Inflammatory macrophage (primary cell): Measurements from ENCODE around the gene TBX4.
"Not testable (repeated sequence)": the region's sequence is repeated elsewhere in the genome, so short reads cannot be mapped to it uniquely, and the experiment has no call there.

Source experiments
- DNase-seq, 2 donors: peaks; one replicate each; pipeline ENCODE4 v3.0.0-alpha.2; 2020 to 2022

Gene TBX4

GRCh38 chr17:61431594-61432311 is 20.5 kb upstream of the TBX4 start:
- DNase-seq: no peak

- no peak for DNase-seq
These were observed 15.9 kb upstream of the TBX4 start for GRCh38 chr17:61436273-61436672.

GRCh38 chr17:61436995-61437704 is 15.1 kb upstream of the TBX4 start:
- no peak for DNase-seq

- DNase-seq: no peak
These were observed 11.5 kb upstream of the TBX4 start for GRCh38 chr17:61440697-61441096.

- DNase-seq: not testable (repeated sequence)
These were observed 10.7 kb upstream of the TBX4 start for GRCh38 chr17:61441507-61441906.

- no peak for DNase-seq
These were observed 10.0 kb upstream of the TBX4 start for GRCh38 chr17:61442136-61442775.

GRCh38 chr17:61442878-61443474 is 9.2 kb upstream of the TBX4 start:
- no peak for DNase-seq

GRCh38 chr17:61443475-61443882 is 8.7 kb upstream of the TBX4 start:
- no peak for DNase-seq

GRCh38 chr17:61444075-61444474 is 8.1 kb upstream of the TBX4 start:
- DNase-seq: no peak

- DNase-seq: no peak
These were observed 7.4 kb upstream of the TBX4 start for GRCh38 chr17:61444831-61445230.

GRCh38 chr17:61447358-61447757 is 4.9 kb upstream of the TBX4 start:
- no peak for DNase-seq

GRCh38 chr17:61448042-61448441 is 4.2 kb upstream of the TBX4 start:
- no peak for DNase-seq

- DNase-seq: not testable (repeated sequence)
These were observed 3.1 kb upstream of the TBX4 start for GRCh38 chr17:61449140-61449539.

GRCh38 chr17:61449707-61450640 is 2.2 kb upstream of the TBX4 start:
- no peak for DNase-seq

GRCh38 chr17:61450641-61451537 is 1.3 kb upstream of the TBX4 start:
- no peak for DNase-seq

GRCh38 chr17:61451538-61452300 is 503 bp upstream of the TBX4 start:
- no peak for DNase-seq

GRCh38 chr17:61453566-61454380 is 1.6 kb downstream of the TBX4 start:
- DNase-seq: no peak

GRCh38 chr17:61454381-61455323 is 2.4 kb downstream of the TBX4 start:
- DNase-seq: no peak
